IPS DF 6.9 (cell line): Measurements from ENCODE around the gene DGUOK.

Source experiments
- DNase-seq: peaks from one replicate; pipeline ENCODE4 v3.0.0-alpha.2; 2013; ENCODE audit warnings: low read depth, low spot score
- H3K27ac ChIP-seq: one replicate; pipeline ENCODE4 v1.5.1; 2013; ENCODE audit warnings: low read length, control low read depth
- H3K27me3 ChIP-seq: 2 replicates; pipeline ENCODE4 v1.6.1; 2013; ENCODE audit warnings: mild to moderate bottlenecking, low read length; ENCODE audit not compliant: control insufficient read depth, insufficient read depth
- H3K36me3 ChIP-seq: 2 replicates; pipeline ENCODE4 v1.6.1; 2013; ENCODE audit warnings: low read length; ENCODE audit not compliant: control insufficient read depth, insufficient read depth
- H3K4me1 ChIP-seq: 2 replicates; pipeline ENCODE4 v1.6.1; 2013; ENCODE audit warnings: low read length; ENCODE audit not compliant: control insufficient read depth, insufficient read depth
- H3K4me3 ChIP-seq: 2 replicates; pipeline ENCODE4 v1.5.1; 2013; ENCODE audit warnings: mild to moderate bottlenecking, low read length
- H3K9me3 ChIP-seq: 2 replicates; pipeline ENCODE4 v1.6.1; 2013; ENCODE audit warnings: low read length, inconsistent platforms; ENCODE audit not compliant: control insufficient read depth, insufficient read depth
- WGBS: extraction: QIAGEN DNeasy Blood & Tissue Kit; methylation state at CpG from one replicate; pipeline ENCODE4 v1.1.7; 2013; ENCODE audit warnings: mixed read lengths, missing lambda C conversion rate; ENCODE audit not compliant: insufficient read length, insufficient coverage; 5-methylcytosine and 5-hydroxymethylcytosine counted together

DGUOK gene

GRCh38 chr2:74005786-74006185 is 79.1 kb downstream of the DGUOK start:
- H3K27me3 ChIP-seq = no peaks in the 10 kb centered on the region
- no peak overlapping the region for H3K4me3 ChIP-seq
- no peak overlapping the region for H3K27ac ChIP-seq
- H3K9me3 ChIP-seq = no peaks in the 10 kb centered on the region
- WGBS = no CpG with 5 or more reads among the region's 8 CpGs
- DNase-seq = no peak
- H3K4me1 ChIP-seq = peaks cover 11% of the 10 kb centered on the region
- H3K36me3 ChIP-seq = no peaks in the 10 kb centered on the region

DNA sequence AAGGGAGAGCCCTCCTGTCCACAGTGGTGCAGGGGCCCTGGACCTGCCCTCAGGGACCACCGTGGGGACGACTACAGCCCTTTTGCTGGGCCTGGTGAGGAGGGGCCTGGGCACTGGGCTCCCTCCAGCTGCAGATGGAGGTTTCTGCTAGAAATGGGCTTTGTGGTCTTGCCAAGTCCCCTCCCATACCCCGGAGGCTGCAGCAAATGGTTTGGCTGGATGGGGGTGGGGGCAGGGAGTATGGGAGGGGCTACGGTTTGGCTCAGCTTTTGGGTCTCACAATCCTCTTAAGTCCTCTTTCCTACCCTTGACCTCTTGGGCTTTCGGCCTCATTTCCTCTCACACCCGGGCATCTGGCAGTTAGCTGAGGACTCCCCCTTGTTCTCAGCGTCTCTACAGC is 79.8 kb downstream of the DGUOK start:
- H3K27ac ChIP-seq = no peak overlapping the region
- no peak for DNase-seq
- H3K36me3 ChIP-seq = no peaks in the 10 kb centered on the region
- H3K27me3 ChIP-seq = no peaks in the 10 kb centered on the region
- WGBS = no CpG with 5 or more reads among the region's 7 CpGs
- peaks cover 11% of the 10 kb centered on the region for H3K4me1 ChIP-seq
- no peaks in the 10 kb centered on the region for H3K9me3 ChIP-seq
- H3K4me3 ChIP-seq = no peak overlapping the region

DNA sequence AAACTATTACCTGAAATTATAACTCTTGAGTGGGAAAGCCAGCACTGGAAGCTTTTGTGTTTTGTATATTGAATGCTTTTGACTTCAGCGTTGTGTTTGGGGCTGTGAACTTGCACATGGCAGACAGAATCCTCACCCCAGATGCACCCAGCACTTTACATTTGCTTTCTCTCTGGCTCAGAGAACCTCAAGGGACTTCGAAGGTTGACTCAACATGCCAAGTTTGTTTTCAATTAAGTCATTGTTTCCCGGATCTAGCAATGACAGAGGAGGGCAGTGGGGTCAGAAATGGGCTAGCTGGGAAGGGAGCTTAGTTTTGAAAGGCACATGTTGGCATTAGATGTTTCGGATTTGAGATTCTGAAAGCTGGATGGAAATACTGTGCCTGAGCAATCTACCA is 80.4 kb downstream of the DGUOK start:
- no CpG with 5 or more reads among the region's 4 CpGs for WGBS
- Histone ChIP-seq H3K27me3 (no peaks in the 10 kb centered on the region), H3K4me1 (peaks cover 11% of the 10 kb centered on the region), H3K27ac (no peak overlapping the region), H3K36me3 (no peaks in the 10 kb centered on the region), H3K4me3 (no peak overlapping the region), H3K9me3 (no peaks in the 10 kb centered on the region)
- DNase-seq = no peak

DNA sequence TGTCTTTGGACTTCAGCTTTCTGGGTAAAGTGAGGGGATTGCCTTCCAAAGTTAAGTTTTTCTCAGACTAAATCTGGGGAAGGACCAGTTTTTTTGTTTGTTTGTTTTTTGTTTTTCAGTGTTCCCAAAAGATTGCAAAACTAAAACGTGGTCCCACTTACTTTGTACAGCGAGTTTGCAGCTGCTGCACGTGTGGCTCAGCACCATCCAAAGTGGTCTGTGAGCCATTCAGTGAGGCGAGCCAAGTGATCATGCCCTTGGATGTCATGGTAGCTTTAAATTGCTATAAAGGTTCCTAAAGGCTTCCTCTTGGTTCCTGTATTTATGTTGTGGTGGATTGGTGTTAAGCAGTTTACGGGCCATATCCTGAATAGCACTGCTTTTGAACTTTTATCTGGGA is 81.0 kb downstream of the DGUOK start:
- H3K27me3 ChIP-seq = no peaks in the 10 kb centered on the region
- no peak for DNase-seq
- no CpG with 5 or more reads among the region's 5 CpGs for WGBS
- peaks cover 11% of the 10 kb centered on the region for H3K4me1 ChIP-seq
- H3K4me3 ChIP-seq = no peak overlapping the region
- no peaks in the 10 kb centered on the region for H3K36me3 ChIP-seq
- H3K27ac ChIP-seq = no peak overlapping the region
- H3K9me3 ChIP-seq = no peaks in the 10 kb centered on the region
